GM21619 (cell line): ENCODE data around the gene MAP3K7.
A peak's percentile ranks its signal among the peaks of the same experiment; 100 is the strongest.

Experiments
- ATAC-seq: cut with Tn5 transposase; IDR thresholded peaks from one replicate; pipeline ENCODE4 v1.9.1; 2021; ENCODE audit not compliant: unreplicated experiment

Gene MAP3K7

GRCh38 chr6:90586836-90587638 lies at the start of gene MAP3K7:
MAP3K7 (minus strand) TSS chr6:90587072; CDS start chr6:90586883, 189 bp downstream.
- ATAC-seq, result peak; percentile 86

- no peak for ATAC-seq
These were observed 44.2 kb upstream of the MAP3K7 start for GRCh38 chr6:90631046-90631445.

GRCh38 chr6:90621581-90621980 lies 34.7 kb upstream of the MAP3K7 start:
- no peak for ATAC-seq

- no peak for ATAC-seq
These were observed 32.3 kb upstream of the MAP3K7 start for GRCh38 chr6:90619221-90619620.

GRCh38 chr6:90612313-90612680 lies 25.4 kb upstream of the MAP3K7 start:
- ATAC-seq, result no peak

GRCh38 chr6:90611543-90612312 lies 24.9 kb upstream of the MAP3K7 start:
- ATAC-seq, result no peak

GRCh38 chr6:90610751-90611542 lies 24.1 kb upstream of the MAP3K7 start:
- peak; percentile 64 for ATAC-seq

GRCh38 chr6:90610301-90610750 lies 23.5 kb upstream of the MAP3K7 start:
- ATAC-seq, result no peak

GRCh38 chr6:90605749-90606340 lies 19.0 kb upstream of the MAP3K7 start:
- ATAC-seq, result no peak

GRCh38 chr6:90604546-90604945 lies 17.7 kb upstream of the MAP3K7 start:
- ATAC-seq, result no peak

GRCh38 chr6:90599151-90599550 lies 12.3 kb upstream of the MAP3K7 start:
- ATAC-seq, result no peak

- no peak for ATAC-seq
These were observed 11.5 kb upstream of the MAP3K7 start for GRCh38 chr6:90598192-90598951.

GRCh38 chr6:90596967-90597539 lies 10.2 kb upstream of the MAP3K7 start:
- no peak for ATAC-seq

- no peak for ATAC-seq
These were observed 9.0 kb upstream of the MAP3K7 start for GRCh38 chr6:90595854-90596253.

GRCh38 chr6:90586546-90586835 lies 381 bp downstream of the MAP3K7 start:
- peak; percentile 21 for ATAC-seq

GRCh38 chr6:90584636-90585255 lies 2.1 kb downstream of the MAP3K7 start:
- ATAC-seq, result no peak

GRCh38 chr6:90583836-90584481 lies 2.9 kb downstream of the MAP3K7 start:
- no peak for ATAC-seq

GRCh38 chr6:90583179-90583835 lies 3.6 kb downstream of the MAP3K7 start:
- no peak for ATAC-seq

- no peak for ATAC-seq
These were observed 5.7 kb downstream of the MAP3K7 start for GRCh38 chr6:90581146-90581545.
